A549 treated with CORT108297 at 1 μM for 4 hours (cell line): ENCODE data around the gene CDON. TPM values are rescaled to one million over a fixed set of nuclear protein-coding genes. Genes with fewer than 3 reads are reported as not detected.

Experiments used
- total RNA-seq: library from RNA; stranded (reverse); fragments of 200-300 nt; extraction: Qiagen RNA extraction; gene quantifications from 5 replicates; pipeline ENCODE4 v1.2.3, GENCODE V29; 2022

Gene CDON
- total RNA-seq: 2.0 to 3.2 TPM (median 2.3 TPM) in 5 replicates

GRCh38 chr11:126062679-126063506, at the start of gene CDON:
CDON (minus strand) TSS chr11:126062866; CDS start chr11:126023476, 39,390 bp downstream.

GRCh38 chr11:125945797-125946520, 116.7 kb downstream of the CDON start, which contains the start of gene VSIG10L2:
VSIG10L2 (plus strand) TSS chr11:125946044; CDS start chr11:125946056, 12 bp downstream.

Other genes with a start within 250 kb of the CDON start
- gene PATE4, start 229.6 kb downstream of the CDON start, total RNA-seq: not detected in 5 replicates
- gene HYLS1, start 175.2 kb downstream of the CDON start, total RNA-seq: 14.3 to 15.6 TPM (median 14.4 TPM) in 5 replicates
- gene PUS3, start 159.7 kb downstream of the CDON start, total RNA-seq: 5.5 to 10.6 TPM (median 6.7 TPM) in 5 replicates
- gene DDX25, start 158.4 kb downstream of the CDON start, total RNA-seq: 0.09 TPM in 1 of 5 replicates, not detected in the others
- not detected in 5 replicates for gene VSIG10L2, start 116.8 kb downstream of the CDON start, total RNA-seq
- gene RPUSD4, start 148.8 kb upstream of the CDON start, total RNA-seq: 17.8 to 18.6 TPM (median 18.3 TPM) in 5 replicates
- gene FAM118B, start 148.9 kb upstream of the CDON start, total RNA-seq: 14.8 to 17.4 TPM (median 15.3 TPM) in 5 replicates
- gene SRPRA, start 206.0 kb upstream of the CDON start, total RNA-seq: 59.8 to 65.7 TPM (median 61.4 TPM) in 5 replicates
- gene FOXRED1, start 206.3 kb upstream of the CDON start, total RNA-seq: 19.4 to 26.1 TPM (median 24.0 TPM) in 5 replicates
- 5.2 to 7.8 TPM (median 6.6 TPM) in 5 replicates for gene TIRAP, start 220.2 kb upstream of the CDON start, total RNA-seq
- gene DCPS, start 241.2 kb upstream of the CDON start, total RNA-seq: 16.4 to 19.9 TPM (median 18.9 TPM) in 5 replicates